Skeletal muscle satellite cell (primary cell): ENCODE data around the gene CLIC3.
A peak's percentile ranks its signal among the peaks of the same experiment; 100 is the strongest.

Experiments
- H3K27me3 ChIP-seq: 2 replicates; pipeline ENCODE4 v1.7.0; 2013; ENCODE audit warnings: low read length; ENCODE audit not compliant: control insufficient read depth, insufficient read depth
- H3K36me3 ChIP-seq: 2 replicates; pipeline ENCODE4 v1.7.0; 2013; ENCODE audit warnings: mild to moderate bottlenecking, control low read depth, low read length; ENCODE audit not compliant: insufficient read depth
- H3K4me1 ChIP-seq: 2 replicates; pipeline ENCODE4 v1.7.0; 2013; ENCODE audit warnings: low read length; ENCODE audit not compliant: control insufficient read depth, insufficient read depth
- H3K4me2 ChIP-seq: 2 replicates; pipeline ENCODE4 v1.7.0; 2013; ENCODE audit warnings: mild to moderate bottlenecking, low read length
- H3K4me3 ChIP-seq: 2 replicates; pipeline ENCODE4 v1.7.0; 2013; ENCODE audit warnings: low read length
- H3K9ac ChIP-seq: 2 replicates; pipeline ENCODE4 v1.7.0; 2013; ENCODE audit warnings: mild to moderate bottlenecking, low read depth, low read length, moderate library complexity
- H3K9me3 ChIP-seq: replicated peaks from 2 replicates; pipeline ENCODE4 v1.7.0; 2013; ENCODE audit warnings: mild to moderate bottlenecking, control low read depth, low read length

Gene CLIC3

DNA sequence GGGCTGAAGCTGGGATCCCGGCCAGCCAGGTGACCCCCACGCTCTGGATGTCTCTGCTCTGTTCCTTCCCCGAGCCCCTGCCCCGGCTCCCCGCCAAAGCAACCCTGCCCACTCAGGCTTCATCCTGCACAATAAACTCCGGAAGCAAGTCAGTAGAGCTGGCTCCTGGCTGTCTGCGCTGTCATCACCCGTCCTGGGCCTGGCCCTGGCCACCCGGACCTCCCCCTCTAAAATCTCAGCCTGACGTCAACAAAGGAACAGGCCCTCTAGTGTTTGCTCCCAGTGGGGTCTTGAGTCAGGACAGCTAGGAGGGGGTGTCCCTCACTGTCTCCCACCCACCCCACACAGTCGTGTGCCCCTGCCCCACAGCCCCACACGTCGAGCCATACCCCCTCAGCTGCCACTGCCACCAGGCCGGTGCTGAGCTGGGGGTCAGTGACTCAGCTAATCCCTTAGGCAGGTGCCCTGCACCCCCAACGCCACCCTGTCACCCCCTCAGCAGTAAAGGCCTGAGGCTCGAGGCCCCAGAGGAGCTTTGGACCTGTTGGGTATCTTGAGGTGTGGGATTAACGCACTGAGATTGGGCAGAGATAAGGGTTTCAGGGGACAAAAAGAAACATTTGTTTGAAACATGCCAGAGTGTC is 14.7 kb downstream of the CLIC3 start:
- Histone ChIP-seq H3K9me3 (no peaks in the 10 kb centered on the region), H3K9ac (no peak overlapping the region), H3K4me2 (no peak overlapping the region), H3K27me3 (peaks cover 20% of the 10 kb centered on the region), H3K4me3 (no peak overlapping the region), H3K36me3 (no peaks in the 10 kb centered on the region), H3K4me1 (peaks cover 21% of the 10 kb centered on the region)

DNA sequence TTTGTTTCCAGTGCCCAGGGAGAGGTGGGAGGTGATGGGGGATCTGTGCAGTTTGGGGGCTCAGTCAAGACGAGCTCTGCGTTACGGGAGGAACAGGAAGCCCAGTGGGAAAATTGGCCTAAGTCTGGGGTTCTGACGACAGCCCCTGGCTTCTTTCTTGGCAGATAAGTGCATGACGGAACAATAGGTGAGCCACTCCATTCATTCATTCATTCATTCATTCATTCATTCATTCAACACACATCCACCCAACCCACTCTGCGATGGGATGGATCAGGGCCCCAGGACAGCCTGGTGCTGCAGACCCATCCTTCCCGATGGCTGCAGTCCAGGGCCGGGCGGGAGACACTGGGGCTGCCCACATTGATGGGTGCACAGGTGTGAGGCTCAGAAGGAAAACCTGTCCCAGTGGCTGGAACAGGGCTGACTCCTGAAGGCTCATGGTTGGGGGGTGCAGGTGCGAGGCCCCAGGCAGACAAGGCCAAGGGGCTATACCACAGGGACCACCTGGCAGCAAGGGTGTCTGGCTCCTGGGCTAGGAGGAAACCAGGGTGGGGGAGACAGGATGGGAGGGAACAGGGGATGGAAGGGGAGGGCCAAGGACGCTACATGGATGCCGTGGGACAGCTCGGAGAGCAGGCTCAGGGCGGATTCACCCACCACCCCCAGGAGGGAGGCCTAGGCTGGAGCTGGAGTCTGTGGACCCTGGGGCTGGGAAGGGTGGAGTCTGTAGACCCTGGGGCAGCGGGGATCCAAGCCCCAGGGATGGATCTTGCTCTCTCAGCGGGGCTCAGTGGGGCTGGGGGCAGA is 15.5 kb downstream of the CLIC3 start:
- peaks cover 20% of the 10 kb centered on the region for H3K27me3 ChIP-seq
- H3K4me2 ChIP-seq: no peak overlapping the region
- no peak overlapping the region for H3K9ac ChIP-seq
- H3K9me3 ChIP-seq: no peaks in the 10 kb centered on the region
- no peak overlapping the region for H3K4me3 ChIP-seq
- H3K36me3 ChIP-seq: no peaks in the 10 kb centered on the region
- peaks cover 26% of the 10 kb centered on the region for H3K4me1 ChIP-seq

DNA sequence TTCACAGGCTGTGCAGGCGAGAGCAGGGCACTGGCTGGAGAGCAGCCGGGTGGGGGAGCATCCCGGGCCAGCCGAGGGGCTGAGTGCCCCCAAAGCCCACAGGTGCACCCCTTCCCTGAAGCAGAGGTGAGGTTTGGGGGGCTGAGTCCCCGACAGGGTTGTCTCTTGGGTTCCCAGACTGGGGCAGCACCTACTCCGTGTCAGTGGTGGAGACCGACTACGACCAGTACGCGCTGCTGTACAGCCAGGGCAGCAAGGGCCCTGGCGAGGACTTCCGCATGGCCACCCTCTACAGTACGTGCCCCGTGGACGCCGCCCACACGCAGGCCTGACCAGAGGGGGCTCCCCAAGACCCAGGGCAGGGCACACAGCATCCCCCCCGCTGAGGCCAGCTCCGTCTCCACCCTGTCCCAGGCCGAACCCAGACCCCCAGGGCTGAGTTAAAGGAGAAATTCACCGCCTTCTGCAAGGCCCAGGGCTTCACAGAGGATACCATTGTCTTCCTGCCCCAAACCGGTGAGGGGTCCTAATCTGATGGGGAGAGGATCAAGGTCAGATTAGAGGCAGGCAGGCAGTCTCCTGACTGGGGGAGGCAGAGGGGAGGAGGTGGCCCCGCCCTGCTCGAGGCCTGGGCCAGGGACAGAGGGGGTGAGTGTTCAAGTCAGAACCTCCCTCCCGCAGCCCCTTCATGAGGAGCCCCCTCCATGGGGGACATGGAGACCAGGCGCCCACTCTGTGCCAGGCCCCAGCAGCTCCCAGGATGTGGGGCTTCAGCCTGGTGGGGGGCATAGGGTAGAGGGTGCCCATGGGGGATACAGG is 16.4 kb downstream of the CLIC3 start:
- H3K4me3 ChIP-seq: no peak overlapping the region
- peaks cover 35% of the 10 kb centered on the region for H3K4me1 ChIP-seq
- H3K9ac ChIP-seq: no peak overlapping the region

DNA sequence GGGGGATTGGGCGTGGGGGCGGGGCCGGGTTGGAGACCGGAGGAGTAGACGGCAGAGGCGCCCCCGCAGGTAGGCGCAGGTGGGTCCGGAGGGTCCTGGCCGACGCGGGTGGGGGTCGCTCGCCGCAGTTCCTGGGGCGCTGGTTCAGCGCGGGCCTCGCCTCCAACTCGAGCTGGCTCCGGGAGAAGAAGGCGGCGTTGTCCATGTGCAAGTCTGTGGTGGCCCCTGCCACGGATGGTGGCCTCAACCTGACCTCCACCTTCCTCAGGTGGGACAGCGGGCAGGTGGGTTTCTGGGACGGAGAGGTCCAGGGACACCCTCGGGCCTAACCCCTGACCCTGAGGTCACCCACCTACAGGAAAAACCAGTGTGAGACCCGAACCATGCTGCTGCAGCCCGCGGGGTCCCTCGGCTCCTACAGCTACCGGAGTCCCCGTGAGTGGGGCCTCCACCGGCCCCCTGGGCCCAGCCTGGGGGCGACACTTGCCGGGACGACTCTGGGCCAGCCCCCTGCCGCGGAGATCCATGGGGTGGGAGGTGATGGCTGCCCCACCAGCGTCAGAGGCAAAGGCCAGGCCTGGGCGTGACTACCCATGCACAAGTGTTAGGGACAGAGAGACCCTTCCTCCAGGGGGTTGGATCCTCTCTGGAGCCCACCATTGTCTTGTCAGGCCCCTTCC is 17.4 kb downstream of the CLIC3 start:
- Histone ChIP-seq H3K4me2 (no peak overlapping the region), H3K27me3 (peaks cover 8% of the 10 kb centered on the region), H3K36me3 (no peaks in the 10 kb centered on the region), H3K9me3 (no peaks in the 10 kb centered on the region), H3K4me3 (no peak overlapping the region), H3K9ac (no peak overlapping the region), H3K4me1 (peaks cover 37% of the 10 kb centered on the region)

More for the DNA sequence above, 16.4 kb downstream of the CLIC3 start:
- Histone ChIP-seq H3K27me3 (peaks cover 18% of the 10 kb centered on the region), H3K4me2 (no peak overlapping the region), H3K9me3 (no peaks in the 10 kb centered on the region), H3K36me3 (no peaks in the 10 kb centered on the region)

GRCh38 chr9:136978073-136978864 is 18.1 kb downstream of the CLIC3 start:
- peak overlapping the region; percentile 71 for H3K4me3 ChIP-seq
- peak overlapping the region; percentile 59 for H3K9ac ChIP-seq
- H3K27me3 ChIP-seq: peaks cover under 1% of the 10 kb centered on the region
- H3K9me3 ChIP-seq: no peaks in the 10 kb centered on the region
- H3K4me1 ChIP-seq: peaks cover 37% of the 10 kb centered on the region
- H3K36me3 ChIP-seq: no peaks in the 10 kb centered on the region
- H3K4me2 ChIP-seq: peak overlapping the region; percentile 92

- Histone ChIP-seq H3K9me3 (no peaks in the 10 kb centered on the region), H3K4me1 (peaks cover 37% of the 10 kb centered on the region), H3K4me2 (peak overlapping the region; percentile 92), H3K27me3 (no peaks in the 10 kb centered on the region), H3K4me3 (peak overlapping the region; percentile 71), H3K36me3 (no peaks in the 10 kb centered on the region), H3K9ac (peak overlapping the region; percentile 59)
These were observed 18.7 kb downstream of the CLIC3 start for GRCh38 chr9:136977649-136978072.

DNA sequence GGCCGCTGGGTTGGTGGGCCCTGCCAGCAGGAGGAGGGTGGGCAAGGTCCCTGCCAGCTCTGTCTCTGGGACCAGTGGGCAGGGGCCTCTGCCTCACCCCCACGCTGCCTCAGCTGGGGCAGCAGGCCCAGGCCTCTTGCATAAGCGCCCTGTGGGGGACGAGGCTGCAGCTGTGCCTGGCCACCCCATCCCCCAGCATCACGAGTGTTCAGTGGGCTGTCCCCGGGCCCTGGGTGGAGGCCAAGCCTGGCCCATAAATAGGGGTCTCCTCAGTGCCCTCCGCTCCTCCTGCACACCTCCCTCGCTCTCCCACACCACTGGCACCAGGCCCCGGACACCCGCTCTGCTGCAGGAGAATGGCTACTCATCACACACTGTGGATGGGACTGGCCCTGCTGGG is 19.1 kb downstream of the CLIC3 start, which contains the start of gene PTGDS:
Gene PTGDS (plus strand): TSS at position 282 of the 400 bp plus-strand sequence. CDS start 75 bp downstream, at position 357.
- Histone ChIP-seq H3K4me1 (peaks cover 37% of the 10 kb centered on the region), H3K9me3 (no peaks in the 10 kb centered on the region), H3K4me2 (peak within 1 kb of the TSS; percentile 92), H3K4me3 (peak within 1 kb of the TSS; percentile 71), H3K9ac (peak within 1 kb of the TSS; percentile 59), H3K36me3 (no peaks in the 10 kb centered on the region), H3K27me3 (no peaks in the 10 kb centered on the region)

GRCh38 chr9:136975644-136976043 is 20.7 kb downstream of the CLIC3 start:
- Histone ChIP-seq H3K4me1 (peaks cover 31% of the 10 kb centered on the region), H3K27me3 (no peaks in the 10 kb centered on the region)

GRCh38 chr9:136974817-136975535 is 21.4 kb downstream of the CLIC3 start:
- Histone ChIP-seq H3K4me3 (no peak overlapping the region), H3K9me3 (no peaks in the 10 kb centered on the region), H3K27me3 (no peaks in the 10 kb centered on the region), H3K9ac (no peak overlapping the region), H3K4me2 (no peak overlapping the region), H3K36me3 (no peaks in the 10 kb centered on the region), H3K4me1 (peaks cover 31% of the 10 kb centered on the region)

More at GRCh38 chr9:136975644-136976043, 20.7 kb downstream of the CLIC3 start:
- H3K9me3 ChIP-seq: no peaks in the 10 kb centered on the region
- no peak overlapping the region for H3K4me2 ChIP-seq
- H3K9ac ChIP-seq: no peak overlapping the region
- H3K36me3 ChIP-seq: no peaks in the 10 kb centered on the region
- no peak overlapping the region for H3K4me3 ChIP-seq
